ENCODE results near the gene MAP6.

GRCh38 chr11:75554258-75555022, 114.4 kb downstream of the MAP6 start:
- TF ChIP-seq CTCF (IDR thresholded peaks at IDR 0.05) (no peak), POLR2A (IDR thresholded peaks at IDR 0.05) (peak in 2 of 3 donors; percentile 22 to 30)
